ENCODE results near the gene ETFDH. TPM values are rescaled to one million over a fixed set of nuclear protein-coding genes. Genes with fewer than 3 reads are reported as not detected.

The ETFDH gene
- total and polyA plus RNA-seq, 2 donors (not counting 1 experiment from before 2014, with no cell fraction given): 34.8 to 38.6 TPM

GRCh38 chr4:158669310-158669709 lies 2.8 kb upstream of the ETFDH start:
- no peak for TF ChIP-seq CTCF (conservative IDR thresholded peaks at IDR 0.05 in 1 of 2, IDR thresholded peaks at IDR 0.05 in 1 of 2; ENCODE audit: low read depth in 1 of 2, low read length in 2 of 2)
- no peak for TF ChIP-seq EZH2 (IDR thresholded peaks at IDR 0.05; ENCODE audit: low read length, missing control alignments)
- no peaks in the 10 kb centered on the region for H3K27me3 ChIP-seq (ENCODE audit: control insufficient read depth, insufficient read depth, low read length)
- peaks cover 35% of the 10 kb centered on the region for H3K79me2 ChIP-seq (ENCODE audit: control insufficient read depth, insufficient read depth, low read length)

GRCh38 chr4:158670975-158671664 lies 976 bp upstream of the ETFDH start:
- TF ChIP-seq CTCF (conservative IDR thresholded peaks at IDR 0.05 in 1 of 2, IDR thresholded peaks at IDR 0.05 in 1 of 2; ENCODE audit: low read depth in 1 of 2, low read length in 2 of 2): no peak
- no peak for TF ChIP-seq EZH2 (IDR thresholded peaks at IDR 0.05; ENCODE audit: low read length, missing control alignments)
- peak overlapping the region; percentile 82 for H2AFZ ChIP-seq (ENCODE audit: low read length)
- H4K20me1 ChIP-seq (ENCODE audit: control insufficient read depth, extremely low read depth, insufficient read depth, low read length): no peaks in the 10 kb centered on the region
- peak overlapping the region; percentile 79 to 98 (median 94) for H3K4me3 ChIP-seq (replicated peaks in 1 of 4; ENCODE audit: control extremely low read depth in 1 of 4, insufficient read depth in 1 of 4, low read depth in 3 of 4, low read length in 4 of 4)
- no peaks in the 10 kb centered on the region for H3K4me1 ChIP-seq (ENCODE audit: control insufficient read depth, extremely low read depth, insufficient read depth, low read length)
- no peaks in the 10 kb centered on the region for H3K36me3 ChIP-seq (ENCODE audit: control insufficient read depth, insufficient read depth, low read length)
- H3K9ac ChIP-seq (ENCODE audit: insufficient read depth, low read length): peak overlapping the region; percentile 96
- peak overlapping the region; percentile 92 for H3K27ac ChIP-seq (ENCODE audit: insufficient read depth, low read length)
- DNase-seq (ENCODE audit: low read depth in 2 of 2): peak; percentile 83 to 84
- peaks cover 35% of the 10 kb centered on the region for H3K79me2 ChIP-seq (ENCODE audit: control insufficient read depth, insufficient read depth, low read length)
- no peaks in the 10 kb centered on the region for H3K27me3 ChIP-seq (ENCODE audit: control insufficient read depth, insufficient read depth, low read length)
- no peaks in the 10 kb centered on the region for H3K9me3 ChIP-seq (ENCODE audit: control insufficient read depth, insufficient read depth, low read depth, low read length)
- peak overlapping the region; percentile 90 for H3K4me2 ChIP-seq (ENCODE audit: extremely low read depth, insufficient read depth, low read length)

More at GRCh38 chr4:158669310-158669709, 2.8 kb upstream of the ETFDH start:
- H3K4me3 ChIP-seq (replicated peaks in 1 of 4; ENCODE audit: control extremely low read depth in 1 of 4, insufficient read depth in 1 of 4, low read depth in 3 of 4, low read length in 4 of 4): no peak overlapping the region
- DNase-seq (ENCODE audit: low read depth in 2 of 2): no peak
- H4K20me1 ChIP-seq (ENCODE audit: control insufficient read depth, extremely low read depth, insufficient read depth, low read length): no peaks in the 10 kb centered on the region
- H2AFZ ChIP-seq (ENCODE audit: low read length): no peak overlapping the region
- H3K36me3 ChIP-seq (ENCODE audit: control insufficient read depth, insufficient read depth, low read length): no peaks in the 10 kb centered on the region
- no peaks in the 10 kb centered on the region for H3K9me3 ChIP-seq (ENCODE audit: control insufficient read depth, insufficient read depth, low read depth, low read length)
- H3K4me2 ChIP-seq (ENCODE audit: extremely low read depth, insufficient read depth, low read length): no peak overlapping the region
- H3K9ac ChIP-seq (ENCODE audit: insufficient read depth, low read length): no peak overlapping the region
- no peaks in the 10 kb centered on the region for H3K4me1 ChIP-seq (ENCODE audit: control insufficient read depth, extremely low read depth, insufficient read depth, low read length)
- no peak overlapping the region for H3K27ac ChIP-seq (ENCODE audit: insufficient read depth, low read length)

- Histone ChIP-seq H3K79me2 (ENCODE audit: control insufficient read depth, insufficient read depth, low read length) (peaks cover 35% of the 10 kb centered on the region), H3K4me1 (ENCODE audit: control insufficient read depth, extremely low read depth, insufficient read depth, low read length) (no peaks in the 10 kb centered on the region), H3K4me2 (ENCODE audit: extremely low read depth, insufficient read depth, low read length) (peak within 1 kb of the TSS; percentile 97), H3K27me3 (ENCODE audit: control insufficient read depth, insufficient read depth, low read length) (no peaks in the 10 kb centered on the region), H3K27ac (ENCODE audit: insufficient read depth, low read length) (peak within 1 kb of the TSS; percentile 92), H3K36me3 (ENCODE audit: control insufficient read depth, insufficient read depth, low read length) (no peaks in the 10 kb centered on the region), H3K9me3 (ENCODE audit: control insufficient read depth, insufficient read depth, low read depth, low read length) (no peaks in the 10 kb centered on the region), H4K20me1 (ENCODE audit: control insufficient read depth, extremely low read depth, insufficient read depth, low read length) (no peaks in the 10 kb centered on the region), H2AFZ (ENCODE audit: low read length) (peak within 1 kb of the TSS; percentile 99), H3K4me3 (replicated peaks in 1 of 4; ENCODE audit: control extremely low read depth in 1 of 4, insufficient read depth in 1 of 4, low read depth in 3 of 4, low read length in 4 of 4) (peak within 1 kb of the TSS; percentile 79 to 98 (median 94)), H3K9ac (ENCODE audit: insufficient read depth, low read length) (peak within 1 kb of the TSS; percentile 96)
- no peak for TF ChIP-seq EZH2 (IDR thresholded peaks at IDR 0.05; ENCODE audit: low read length, missing control alignments)
- no peak for TF ChIP-seq CTCF (conservative IDR thresholded peaks at IDR 0.05 in 1 of 2, IDR thresholded peaks at IDR 0.05 in 1 of 2; ENCODE audit: low read depth in 1 of 2, low read length in 2 of 2)
- DNase-seq (ENCODE audit: low read depth in 2 of 2): no peak
Observed at GRCh38 chr4:158671665-158671914, 506 bp upstream of the ETFDH start, which contains the start of gene C4orf46. C4orf46 (minus strand) TSS chr4:158671887; CDS start chr4:158671801, 86 bp downstream.

All from fibroblast of lung (primary cell).